ENCODE data around the gene SYT9. TPM values are rescaled to one million over a fixed set of nuclear protein-coding genes. Genes with fewer than 3 reads are reported as not detected.

The SYT9 gene
- total and polyA plus RNA-seq, 10 of the 15 experiments (the other 5 are each of a cell fraction or from before 2014, with no cell fraction given), result 0.03 TPM; not detected in 9

- DNase-seq (ENCODE audit: low read depth, low spot score) (no peak), FAIRE-seq (no peak), ATAC-seq (peak; percentile 30)
- in situ Hi-C loops (cut with MboI) (no loop called here), intact Hi-C loops (cut with micrococcal nuclease; ENCODE audit: unreplicated experiment) (no loop called here)
- H3K79me2 ChIP-seq (ENCODE audit: control insufficient read depth, insufficient read depth, low read length), result no peaks in the 10 kb centered on the region
- no peak overlapping the region for H3K4me3 ChIP-seq
- ChIA-PET SMC1A (ENCODE audit: uncharacterized antibody, unreplicated experiment) (interaction anchor here (0.7 kb wide), 1 partner anchor 32 kb away, joined by 4 read pairs; no protein-coding TSS in a partner anchor), CTCF (interaction anchor here (2.2 kb wide), 1 partner anchor 58 kb away, joined by 5 read pairs; no protein-coding TSS in a partner anchor), POLR2A (no interaction called here), RAD21 (ENCODE audit: unreplicated experiment) (interaction anchor here (1.2 kb wide), 1 partner anchor 62 kb away, joined by 4 read pairs; no protein-coding TSS in a partner anchor)
- no peak for TF ChIP-seq IKZF1 (conservative IDR thresholded peaks at IDR 0.05)
- no peak for TF ChIP-seq KAT2A (conservative IDR thresholded peaks at IDR 0.05; ENCODE audit: control insufficient read depth, low read depth, low read length)
- no peak for TF ChIP-seq KDM1A (IDR thresholded peaks at IDR 0.05; ENCODE audit: borderline replicate concordance)
- TF ChIP-seq EZH2 (IDR thresholded peaks at IDR 0.05; ENCODE audit: borderline replicate concordance, control insufficient read depth, low read depth, low read length), result no peak
- TF ChIP-seq JUNB (IDR thresholded peaks at IDR 0.05), result no peak
- TF ChIP-seq MLLT1 (IDR thresholded peaks at IDR 0.05), result no peak
- TF ChIP-seq BCL3 (IDR thresholded peaks at IDR 0.05; ENCODE audit: borderline replicate concordance, insufficient read depth, low read depth, low read length, poor library complexity, severe bottlenecking), result no peak
- TF ChIP-seq PML (IDR thresholded peaks at IDR 0.05; ENCODE audit: low read length), result no peak
- TF ChIP-seq BMI1 (IDR thresholded peaks at IDR 0.05; ENCODE audit: borderline replicate concordance), result no peak
- TF ChIP-seq SP1 (IDR thresholded peaks at IDR 0.05; ENCODE audit: low read depth, low read length), result no peak
- no peak for TF ChIP-seq SIN3A (IDR thresholded peaks at IDR 0.05; ENCODE audit: low read depth, low read length)
- no peak for TF ChIP-seq BACH1 (IDR thresholded peaks at IDR 0.05; ENCODE audit: borderline replicate concordance)
- no peak for TF ChIP-seq CTCF (IDR thresholded peaks at IDR 0.05 in 2 of 3, conservative IDR thresholded peaks at IDR 0.05 in 1 of 3; ENCODE audit: control insufficient read depth in 2 of 3, extremely low read depth in 1 of 3, insufficient read depth in 1 of 3, low read depth in 3 of 3, low read length in 3 of 3)
- no peak for TF ChIP-seq RCOR1 (conservative IDR thresholded peaks at IDR 0.05; ENCODE audit: low read depth, low read length)
- H3K4me2 ChIP-seq (ENCODE audit: control insufficient read depth, insufficient read depth), result no peak overlapping the region
- H3K9me3 ChIP-seq (replicated peaks; ENCODE audit: control insufficient read depth, insufficient read depth, low read length), result no peaks in the 10 kb centered on the region
- no peak overlapping the region for H3K9ac ChIP-seq (ENCODE audit: control insufficient read depth, insufficient read depth, low read length)
- no peaks in the 10 kb centered on the region for H3K36me3 ChIP-seq (ENCODE audit: control insufficient read depth in 2 of 2, insufficient read depth in 2 of 2, low read length in 1 of 2)
- no peak overlapping the region for H2AFZ ChIP-seq (ENCODE audit: control insufficient read depth, low read depth, low read length)
- no TSS peak for BruUV-seq (replicated peaks)
- no peaks in the 10 kb centered on the region for H3K27me3 ChIP-seq (replicated peaks in 1 of 2; ENCODE audit: control insufficient read depth in 2 of 2, insufficient read depth in 2 of 2, low read length in 1 of 2)
- no peaks in the 10 kb centered on the region for H4K20me1 ChIP-seq (ENCODE audit: control insufficient read depth, insufficient read depth)
- no peak overlapping the region for H3K27ac ChIP-seq (ENCODE audit: control insufficient read depth, insufficient read depth)
- H3K4me1 ChIP-seq (ENCODE audit: control insufficient read depth, insufficient read depth, low read length), result no peaks in the 10 kb centered on the region; the same call in 1 of the 2 replicates
Observed at GRCh38 chr11:7384691-7385090, 133.0 kb downstream of the SYT9 start.

Measured in GM12878 (cell line).